Measurements from ENCODE around the gene AAR2. TPM values are rescaled to one million over a fixed set of nuclear protein-coding genes. Genes with fewer than 3 reads are reported as not detected.

Gene AAR2
- 35.4 and 54.4 TPM in 2 replicates for polyA plus RNA-seq (2011; rRNA removed)
- 25.3 and 40.9 TPM in 2 replicates for polyA minus RNA-seq (2011; rRNA and poly(A)+ RNA removed)

GRCh38 chr20:36235892-36236785 is at the start of gene AAR2:
TSS of gene AAR2 (plus strand) at chr20:36236478. CDS start at chr20:36239869, 3,391 bp downstream.
- no peak for TF ChIP-seq CTCF (IDR thresholded peaks at IDR 0.05; ENCODE audit: insufficient read depth, low read depth, low read length)
- peaks cover 6% of the 10 kb centered on the region for H3K36me3 ChIP-seq (ENCODE audit: control insufficient read depth, insufficient read depth, low read length)
- H3K27me3 ChIP-seq (ENCODE audit: control insufficient read depth, insufficient read depth, low read length), result no peaks in the 10 kb centered on the region
- ChIA-PET CTCF (interaction anchor here (1.0 to 1.5 kb wide), 4 partner anchors 13 to 80 kb away, joined by 3 to 4 read pairs (median 3); no protein-coding TSS in a partner anchor), POLR2A (interaction anchor here (0.7 kb wide), 1 partner anchor 311 kb away, joined by 3 read pairs; no protein-coding TSS in a partner anchor)
- peak within 1 kb of the TSS; percentile 60 for H3K4me3 ChIP-seq (ENCODE audit: low read depth, low read length)
- DNase-seq (ENCODE audit: low read depth), result peak; percentile 15

GRCh38 chr20:36193977-36194712 is 42.1 kb upstream of the AAR2 start:
- POLR2A ChIA-PET, result no interaction called here
- TF ChIP-seq CTCF (IDR thresholded peaks at IDR 0.05; ENCODE audit: insufficient read depth, low read depth, low read length), result no peak
- CTCF ChIA-PET, result interaction anchor here (1.6 to 4.0 kb wide), 3 partner anchors 9 to 38 kb away, joined by 7 to 32 read pairs (median 12); no protein-coding TSS in a partner anchor

GRCh38 chr20:36196676-36197075 is 39.6 kb upstream of the AAR2 start:
- DNase-seq (ENCODE audit: low read depth), result no peak
- CTCF ChIA-PET, result interaction anchor here (1.3 to 8.1 kb wide), 3 partner anchors 13 to 202 kb away, joined by 3 to 84 read pairs (median 34); no protein-coding TSS in a partner anchor
- no peaks in the 10 kb centered on the region for H3K27me3 ChIP-seq (ENCODE audit: control insufficient read depth, insufficient read depth, low read length)
- 0 out of 2 replicates have a peak, but pooled peaks cover 1% of the 10 kb centered on the region for H3K36me3 ChIP-seq (ENCODE audit: control insufficient read depth, insufficient read depth, low read length)
- POLR2A ChIA-PET, result no interaction called here
- no peak overlapping the region for H3K4me3 ChIP-seq (ENCODE audit: low read depth, low read length)
- no peak for TF ChIP-seq CTCF (IDR thresholded peaks at IDR 0.05; ENCODE audit: insufficient read depth, low read depth, low read length)

More at GRCh38 chr20:36193977-36194712, 42.1 kb upstream of the AAR2 start:
- Histone ChIP-seq H3K36me3 (ENCODE audit: control insufficient read depth, insufficient read depth, low read length) (0 out of 2 replicates have a peak, but pooled peaks cover 1% of the 10 kb centered on the region), H3K27me3 (ENCODE audit: control insufficient read depth, insufficient read depth, low read length) (no peaks in the 10 kb centered on the region), H3K4me3 (ENCODE audit: low read depth, low read length) (no peak overlapping the region)
- no peak for DNase-seq (ENCODE audit: low read depth)

GRCh38 chr20:36197271-36197670 is 39.0 kb upstream of the AAR2 start:
- CTCF ChIA-PET, result interaction anchor here (1.3 to 8.1 kb wide), 3 partner anchors 12 to 203 kb away, joined by 3 to 84 read pairs (median 34); no protein-coding TSS in a partner anchor

More at GRCh38 chr20:36197271-36197670, 39.0 kb upstream of the AAR2 start:
- TF ChIP-seq CTCF (IDR thresholded peaks at IDR 0.05; ENCODE audit: insufficient read depth, low read depth, low read length), result no peak
- POLR2A ChIA-PET, result no interaction called here
- Histone ChIP-seq H3K4me3 (ENCODE audit: low read depth, low read length) (no peak overlapping the region), H3K36me3 (ENCODE audit: control insufficient read depth, insufficient read depth, low read length) (0 out of 2 replicates have a peak, but pooled peaks cover 1% of the 10 kb centered on the region), H3K27me3 (ENCODE audit: control insufficient read depth, insufficient read depth, low read length) (no peaks in the 10 kb centered on the region)
- no peak for DNase-seq (ENCODE audit: low read depth)

All from BJ (cell line).